ENCODE results near the gene SLC17A1. TPM values are rescaled to one million over a fixed set of nuclear protein-coding genes. Genes with fewer than 3 reads are reported as not detected.

SLC17A1 gene
- total RNA-seq, 3 donors from 2014 or later, result not detected

DNA sequence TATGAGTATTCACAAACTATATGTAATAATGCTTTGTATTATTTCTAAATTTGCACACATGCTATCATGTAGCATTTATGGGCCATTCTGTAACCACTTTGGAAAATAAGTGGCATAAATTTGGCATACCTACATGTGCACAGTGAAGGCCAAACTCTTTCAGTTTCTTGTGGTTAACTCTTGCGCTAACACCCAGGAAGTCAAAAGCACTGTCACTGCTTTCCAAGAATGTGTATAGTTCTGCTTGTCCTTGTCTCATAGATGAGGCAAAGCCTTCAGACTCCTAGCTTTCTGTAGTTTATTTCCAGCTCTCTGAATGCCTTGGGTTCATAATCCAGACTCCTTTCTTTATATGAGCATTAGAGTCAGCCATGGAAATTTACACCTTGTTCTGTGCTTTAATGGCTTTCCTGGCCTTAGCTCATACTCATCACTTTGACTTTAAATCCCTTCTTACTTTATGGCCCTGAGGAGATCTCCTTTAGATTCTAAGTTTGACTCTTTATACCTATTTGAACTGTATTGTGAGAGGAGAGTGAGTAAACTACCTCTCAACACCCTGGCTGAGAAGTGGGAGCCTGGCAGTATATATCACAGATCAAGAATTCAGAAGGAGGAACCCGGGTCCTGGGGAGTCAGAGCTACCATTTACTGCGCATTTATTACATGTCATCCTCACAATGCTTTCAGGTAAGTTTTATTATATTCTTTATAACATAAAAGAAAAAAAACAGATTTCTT lies 43.1 kb upstream of the SLC17A1 start:
- ATAC-seq (no peak), DNase-seq (no peak)
- Histone ChIP-seq H3K9me3 (no peaks in the 10 kb centered on the region), H3K36me3 (ENCODE audit: low read depth) (no peaks in the 10 kb centered on the region), H3K4me3 (no peak overlapping the region), H3K4me1 (ENCODE audit: low read depth) (no peaks in the 10 kb centered on the region)
- intact Hi-C loops (cut with DNase I, micrococcal nuclease), result no loop called here
- TF ChIP-seq, protein P1, sequence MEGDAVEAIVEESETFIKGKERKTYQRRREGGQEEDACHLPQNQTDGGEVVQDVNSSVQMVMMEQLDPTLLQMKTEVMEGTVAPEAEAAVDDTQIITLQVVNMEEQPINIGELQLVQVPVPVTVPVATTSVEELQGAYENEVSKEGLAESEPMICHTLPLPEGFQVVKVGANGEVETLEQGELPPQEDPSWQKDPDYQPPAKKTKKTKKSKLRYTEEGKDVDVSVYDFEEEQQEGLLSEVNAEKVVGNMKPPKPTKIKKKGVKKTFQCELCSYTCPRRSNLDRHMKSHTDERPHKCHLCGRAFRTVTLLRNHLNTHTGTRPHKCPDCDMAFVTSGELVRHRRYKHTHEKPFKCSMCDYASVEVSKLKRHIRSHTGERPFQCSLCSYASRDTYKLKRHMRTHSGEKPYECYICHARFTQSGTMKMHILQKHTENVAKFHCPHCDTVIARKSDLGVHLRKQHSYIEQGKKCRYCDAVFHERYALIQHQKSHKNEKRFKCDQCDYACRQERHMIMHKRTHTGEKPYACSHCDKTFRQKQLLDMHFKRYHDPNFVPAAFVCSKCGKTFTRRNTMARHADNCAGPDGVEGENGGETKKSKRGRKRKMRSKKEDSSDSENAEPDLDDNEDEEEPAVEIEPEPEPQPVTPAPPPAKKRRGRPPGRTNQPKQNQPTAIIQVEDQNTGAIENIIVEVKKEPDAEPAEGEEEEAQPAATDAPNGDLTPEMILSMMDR (IDR thresholded peaks at IDR 0.05), result no peak

DNA sequence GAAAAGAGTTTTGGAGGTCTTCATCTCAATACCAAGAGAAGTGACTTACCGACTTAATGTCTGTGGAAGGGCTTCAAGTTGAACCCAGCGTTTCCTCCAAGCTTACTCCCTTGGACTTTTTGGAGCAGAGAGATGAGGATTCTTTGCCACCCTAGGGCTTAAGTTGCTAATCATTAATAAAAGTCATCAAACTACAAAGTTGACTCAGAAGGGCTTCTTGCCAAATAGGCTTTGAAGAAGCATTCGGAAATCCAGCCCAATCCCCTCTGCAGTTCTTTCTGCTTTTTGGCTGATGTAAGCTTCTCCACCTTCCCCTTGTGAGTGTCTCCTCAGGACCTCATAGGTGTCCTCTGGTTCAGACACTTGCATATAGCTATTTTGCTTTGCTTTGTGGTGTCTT lies 42.3 kb upstream of the SLC17A1 start, which contains the start of gene SLC17A3:
SLC17A3 (minus strand) TSS at position 126 of the 400 bp plus-strand sequence. CDS start 5,856 bp downstream, outside the sequence.
- no peak for ATAC-seq
- Histone ChIP-seq H3K4me3 (no peak within 1 kb of the TSS), H3K9me3 (no peaks in the 10 kb centered on the region), H3K36me3 (ENCODE audit: low read depth) (no peaks in the 10 kb centered on the region), H3K4me1 (ENCODE audit: low read depth) (no peaks in the 10 kb centered on the region)
- TF ChIP-seq, protein P1 (IDR thresholded peaks at IDR 0.05), result no peak
- intact Hi-C loops (cut with DNase I, micrococcal nuclease), result no loop called here
- no peak for DNase-seq

DNA sequence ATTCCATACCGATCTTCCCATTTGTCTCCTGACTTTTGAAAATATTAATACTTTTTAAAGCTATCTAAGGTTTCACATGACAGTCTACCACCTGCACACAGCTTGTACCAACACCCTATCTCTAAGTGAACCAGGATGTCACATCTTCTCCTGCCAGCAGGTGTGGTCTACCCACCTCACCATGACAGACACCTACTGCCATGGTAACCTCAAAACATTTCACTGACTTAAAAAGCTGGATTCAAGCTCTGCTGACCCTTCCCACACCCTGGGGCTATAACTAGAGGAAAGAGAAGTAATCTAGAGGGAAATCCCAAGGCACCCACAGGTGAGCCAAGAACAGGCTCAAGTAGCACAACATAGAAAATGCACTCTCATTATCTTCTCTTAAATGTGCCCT lies 41.0 kb upstream of the SLC17A1 start:
- intact Hi-C loops (cut with DNase I, micrococcal nuclease), result no loop called here
- Histone ChIP-seq H3K4me1 (ENCODE audit: low read depth) (no peaks in the 10 kb centered on the region), H3K4me3 (no peak overlapping the region), H3K36me3 (ENCODE audit: low read depth) (no peaks in the 10 kb centered on the region), H3K9me3 (no peaks in the 10 kb centered on the region)
- no peak for ATAC-seq
- TF ChIP-seq, protein P1 (IDR thresholded peaks at IDR 0.05), result no peak
- DNase-seq, result no peak

DNA sequence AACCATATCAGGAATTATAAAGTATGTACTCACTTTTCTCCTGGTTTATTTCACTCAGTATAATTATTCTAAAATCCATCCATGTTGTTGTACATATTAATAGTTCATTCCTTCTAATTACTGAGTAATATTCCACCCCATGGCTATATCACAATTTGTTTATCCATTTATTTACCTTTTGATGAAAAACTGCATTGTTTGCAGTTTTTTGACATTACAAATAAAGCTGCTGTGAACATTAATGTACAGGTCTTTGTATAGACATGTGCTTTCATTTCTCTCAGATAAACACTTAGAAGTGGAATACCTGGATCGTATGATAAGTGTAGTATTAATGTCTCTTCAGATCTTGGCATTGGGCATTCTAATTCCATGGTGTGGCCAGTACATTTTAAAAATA lies 38.0 kb upstream of the SLC17A1 start:
- ATAC-seq (no peak), DNase-seq (no peak)
- intact Hi-C loops (cut with DNase I, micrococcal nuclease), result no loop called here
- Histone ChIP-seq H3K36me3 (ENCODE audit: low read depth) (no peaks in the 10 kb centered on the region), H3K4me3 (no peak overlapping the region), H3K4me1 (ENCODE audit: low read depth) (no peaks in the 10 kb centered on the region), H3K9me3 (no peaks in the 10 kb centered on the region)
- TF ChIP-seq, protein P1 (IDR thresholded peaks at IDR 0.05), result no peak

DNA sequence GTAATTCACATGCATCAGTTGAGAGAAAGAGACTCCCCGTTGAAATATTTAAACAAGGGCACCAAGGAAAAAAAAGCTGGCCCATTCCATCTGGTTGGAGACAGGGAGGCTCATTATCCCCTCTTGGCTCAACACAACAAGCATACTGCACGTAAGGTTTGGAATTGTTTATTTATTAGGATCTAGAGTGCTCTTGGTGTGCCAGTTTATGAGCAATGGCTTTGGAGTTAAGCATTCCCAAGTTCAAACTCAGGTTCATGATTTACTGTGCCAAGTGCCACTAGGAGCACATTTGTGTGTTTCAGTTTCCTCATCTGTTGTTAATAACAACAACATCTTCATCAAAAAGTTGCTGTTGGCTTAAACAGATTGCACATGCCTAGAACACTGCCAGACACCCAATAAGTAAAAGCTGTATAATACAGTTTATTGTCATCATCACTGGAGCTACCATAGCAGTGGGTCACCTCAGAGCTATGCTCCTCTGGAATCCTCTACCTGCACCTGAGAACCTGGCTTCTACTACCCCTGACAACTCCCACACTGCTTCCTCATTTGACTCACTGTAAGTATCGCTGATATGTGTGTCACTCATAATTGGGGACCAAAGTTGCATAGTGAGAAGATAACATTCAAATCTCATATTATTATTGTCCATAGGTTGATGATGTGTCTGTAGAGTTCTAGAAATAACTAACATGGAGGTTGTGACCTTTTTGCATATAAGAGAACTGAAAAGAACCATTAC lies 36.8 kb upstream of the SLC17A1 start:
- no peak overlapping the region for H3K4me3 ChIP-seq
- DNase-seq (no peak), ATAC-seq (no peak)
- TF ChIP-seq, protein P1 (IDR thresholded peaks at IDR 0.05), result no peak
- no peaks in the 10 kb centered on the region for H3K9me3 ChIP-seq
- H3K4me1 ChIP-seq (ENCODE audit: low read depth), result no peaks in the 10 kb centered on the region
- intact Hi-C loops (cut with DNase I, micrococcal nuclease), result no loop called here
- H3K36me3 ChIP-seq (ENCODE audit: low read depth), result no peaks in the 10 kb centered on the region
